IPS-15b (cell line): ENCODE results near the gene GABBR2.
"Not testable (repeated sequence)": the region's sequence is repeated elsewhere in the genome, so short reads cannot be mapped to it uniquely, and the experiment has no call there.

Experiments used
- H3K27me3 ChIP-seq: one replicate; pipeline ENCODE4 v1.6.1; 2013; ENCODE audit warnings: low read length; ENCODE audit not compliant: control insufficient read depth, insufficient read depth
- H3K36me3 ChIP-seq: one replicate; pipeline ENCODE4 v1.6.1; 2013; ENCODE audit warnings: low read length; ENCODE audit not compliant: control insufficient read depth, insufficient read depth
- H3K4me1 ChIP-seq: one replicate; pipeline ENCODE4 v1.6.1; 2013; ENCODE audit warnings: mild to moderate bottlenecking, low read length; ENCODE audit not compliant: control insufficient read depth, insufficient read depth
- H3K4me3 ChIP-seq: one replicate; pipeline ENCODE4 v1.5.1; 2013; ENCODE audit warnings: low read depth, low read length
- H3K9ac ChIP-seq: one replicate; pipeline ENCODE4 v1.6.1; 2013; ENCODE audit warnings: low read depth, mild to moderate bottlenecking, low read length
- H3K9me3 ChIP-seq: one replicate; pipeline ENCODE4 v1.6.1; 2013; ENCODE audit warnings: mild to moderate bottlenecking, low read length; ENCODE audit not compliant: control insufficient read depth, insufficient read depth

The GABBR2 gene

GRCh38 chr9:98514841-98515240, 193.9 kb downstream of the GABBR2 start:
- Histone ChIP-seq H3K4me1 (no peaks in the 10 kb centered on the region), H3K36me3 (no peaks in the 10 kb centered on the region), H3K27me3 (no peaks in the 10 kb centered on the region), H3K9me3 (no peaks in the 10 kb centered on the region), H3K9ac (no peak overlapping the region), H3K4me3 (no peak overlapping the region)

GRCh38 chr9:98508217-98508919, 200.4 kb downstream of the GABBR2 start:
- not testable (repeated sequence) for H3K9me3 ChIP-seq, H3K4me3 ChIP-seq, H3K9ac ChIP-seq, H3K36me3 ChIP-seq, H3K27me3 ChIP-seq
- H3K4me1 ChIP-seq, result peaks cover 12% of the 10 kb centered on the region

DNA sequence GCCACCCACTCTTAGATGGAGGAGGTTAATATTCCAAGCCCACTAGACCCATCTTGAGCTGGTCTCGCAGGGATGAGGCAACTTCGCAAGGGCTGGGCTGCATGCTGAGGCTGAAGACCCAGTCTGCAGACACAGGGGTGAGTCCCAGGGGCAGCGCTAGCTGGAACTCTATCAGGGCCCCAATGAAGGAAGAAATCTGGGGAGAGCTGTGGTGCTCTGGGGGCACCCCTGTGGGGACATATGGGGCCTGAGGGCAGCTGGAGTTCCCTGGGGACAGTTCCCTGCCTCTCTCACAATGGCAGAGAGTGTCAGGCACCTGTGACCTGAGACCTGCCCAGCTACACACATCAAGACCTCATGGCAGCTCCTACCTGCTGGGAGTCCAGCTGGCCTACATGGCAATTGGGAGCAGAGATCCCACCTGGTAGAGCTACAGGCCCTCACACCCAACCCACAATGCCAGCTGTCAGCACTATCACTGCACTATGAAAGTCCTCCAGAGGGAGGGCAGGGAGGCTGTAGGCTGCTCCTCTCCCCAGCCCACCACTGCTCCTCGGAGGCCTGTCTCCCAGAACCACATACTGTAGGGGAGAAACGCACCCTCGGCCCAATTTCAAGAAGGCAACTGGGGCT, 202.2 kb downstream of the GABBR2 start:
- Histone ChIP-seq H3K27me3 (peaks cover 2% of the 10 kb centered on the region), H3K9me3 (peaks cover 8% of the 10 kb centered on the region), H3K4me3 (no peak overlapping the region), H3K9ac (no peak overlapping the region), H3K4me1 (peaks cover 15% of the 10 kb centered on the region), H3K36me3 (no peaks in the 10 kb centered on the region)

- Histone ChIP-seq H3K9me3 (peaks cover 8% of the 10 kb centered on the region), H3K9ac (no peak overlapping the region), H3K4me3 (no peak overlapping the region), H3K4me1 (peaks cover 15% of the 10 kb centered on the region), H3K27me3 (peaks cover 2% of the 10 kb centered on the region), H3K36me3 (no peaks in the 10 kb centered on the region)
Observed at GRCh38 chr9:98504298-98505282, 204.1 kb downstream of the GABBR2 start.

DNA sequence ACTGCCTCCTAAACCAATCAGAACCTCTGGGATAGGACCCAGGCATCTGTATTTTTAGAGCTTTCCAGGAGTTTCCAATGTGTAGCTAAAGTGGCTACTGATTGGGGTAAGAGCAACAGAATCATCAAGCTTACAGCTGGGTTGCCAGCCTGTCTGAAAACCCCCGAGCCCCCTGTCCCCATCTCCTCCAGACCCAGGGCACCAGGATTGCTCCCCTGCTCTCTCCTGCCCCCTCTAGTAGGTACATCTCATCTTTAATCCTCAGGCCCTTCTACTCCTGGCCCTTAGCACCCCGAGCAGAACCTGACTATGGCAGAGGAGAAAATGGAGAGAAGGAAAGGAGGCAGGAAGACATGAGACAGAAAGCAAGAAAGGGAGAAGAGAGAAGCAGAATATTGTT, 204.9 kb downstream of the GABBR2 start:
- Histone ChIP-seq H3K4me1 (peaks cover 15% of the 10 kb centered on the region), H3K9me3 (peaks cover 8% of the 10 kb centered on the region), H3K36me3 (no peaks in the 10 kb centered on the region), H3K4me3 (no peak overlapping the region), H3K27me3 (peaks cover 2% of the 10 kb centered on the region), H3K9ac (no peak overlapping the region)

DNA sequence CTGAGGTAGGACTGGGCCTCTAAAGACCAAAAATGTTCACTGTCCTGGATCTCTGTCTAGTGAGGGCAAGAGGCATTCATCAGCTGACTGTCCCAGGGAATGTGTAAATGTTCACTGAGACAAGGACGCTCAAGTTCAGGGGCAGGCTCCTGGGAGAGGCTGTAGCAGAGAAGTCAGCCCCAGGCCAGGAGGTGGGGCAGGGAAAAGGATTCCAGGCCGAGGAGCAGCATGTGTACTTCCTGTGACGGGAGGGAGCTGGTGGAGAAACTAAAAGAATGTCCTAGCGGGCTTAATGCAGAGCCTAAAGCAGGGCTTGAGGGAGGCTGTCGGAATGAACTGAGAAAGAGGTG, 205.8 kb downstream of the GABBR2 start:
- Histone ChIP-seq H3K9me3 (peaks cover 5% of the 10 kb centered on the region), H3K4me1 (peaks cover 15% of the 10 kb centered on the region), H3K9ac (no peak overlapping the region), H3K36me3 (no peaks in the 10 kb centered on the region), H3K27me3 (peaks cover 2% of the 10 kb centered on the region), H3K4me3 (no peak overlapping the region)

DNA sequence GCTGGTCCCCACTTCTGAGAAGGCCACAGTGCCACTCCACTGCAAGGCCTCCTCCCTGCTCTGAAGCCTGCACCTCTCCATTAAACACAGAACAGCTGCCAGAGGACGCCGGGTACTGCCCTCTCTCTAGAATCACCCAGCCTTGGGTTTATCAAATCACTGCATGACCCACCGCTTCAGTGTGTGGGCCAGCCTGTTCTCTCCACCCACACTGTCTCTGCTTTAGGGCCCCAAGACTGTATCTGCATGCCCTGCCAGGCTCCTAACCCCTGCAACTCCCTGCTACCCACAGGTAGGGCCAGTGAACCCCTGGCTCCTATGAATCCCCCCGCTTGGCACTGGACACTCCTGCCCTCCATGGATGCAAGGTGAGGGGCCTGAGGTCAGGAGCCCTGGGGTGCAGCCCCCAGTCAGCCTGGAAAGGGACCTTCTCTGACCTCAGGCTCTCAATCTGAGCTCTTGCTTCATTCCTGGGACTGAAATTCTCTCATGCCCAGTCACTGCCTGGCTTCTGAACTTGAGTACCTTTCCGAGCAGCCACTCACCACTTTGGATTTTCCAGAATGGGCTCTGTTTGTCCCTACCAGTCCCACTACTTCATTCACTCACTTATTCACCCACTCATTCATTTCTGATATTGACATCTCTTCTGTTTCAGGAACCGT, 206.3 kb downstream of the GABBR2 start:
- H3K36me3 ChIP-seq, result no peaks in the 10 kb centered on the region
- H3K4me3 ChIP-seq, result no peak overlapping the region
- peaks cover 15% of the 10 kb centered on the region for H3K4me1 ChIP-seq
- peaks cover 2% of the 10 kb centered on the region for H3K27me3 ChIP-seq
- peaks cover under 1% of the 10 kb centered on the region for H3K9me3 ChIP-seq
- no peak overlapping the region for H3K9ac ChIP-seq

GRCh38 chr9:98501819-98502218, 206.9 kb downstream of the GABBR2 start:
- Histone ChIP-seq H3K4me3 (no peak overlapping the region), H3K9me3 (no peaks in the 10 kb centered on the region), H3K9ac (no peak overlapping the region)

DNA sequence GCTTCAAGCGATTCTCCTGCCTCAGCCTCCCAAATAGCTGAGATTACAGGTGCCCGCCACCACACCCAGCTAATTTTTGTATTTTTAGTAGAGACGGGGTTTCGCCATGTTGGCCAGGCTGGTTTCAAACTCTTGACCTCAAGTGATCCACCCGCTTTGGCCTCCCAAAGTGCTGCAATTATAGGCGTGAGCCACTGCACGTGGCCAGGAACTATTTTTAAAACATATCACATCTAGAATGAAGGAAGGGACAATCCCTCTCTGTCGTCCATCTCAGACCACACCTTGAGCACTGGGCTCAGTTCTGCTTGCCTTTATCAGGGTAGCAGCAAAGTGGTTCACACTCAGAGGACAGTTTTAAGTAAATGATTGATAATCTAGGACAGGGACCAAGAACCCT, 207.5 kb downstream of the GABBR2 start:
- H3K36me3 ChIP-seq, H3K9me3 ChIP-seq, H3K27me3 ChIP-seq, H3K4me3 ChIP-seq, H3K9ac ChIP-seq: not testable (repeated sequence)
- H3K4me1 ChIP-seq, result peaks cover 15% of the 10 kb centered on the region

More at GRCh38 chr9:98501819-98502218, 206.9 kb downstream of the GABBR2 start:
- Histone ChIP-seq H3K4me1 (peaks cover 15% of the 10 kb centered on the region), H3K27me3 (peaks cover 2% of the 10 kb centered on the region), H3K36me3 (no peaks in the 10 kb centered on the region)

DNA sequence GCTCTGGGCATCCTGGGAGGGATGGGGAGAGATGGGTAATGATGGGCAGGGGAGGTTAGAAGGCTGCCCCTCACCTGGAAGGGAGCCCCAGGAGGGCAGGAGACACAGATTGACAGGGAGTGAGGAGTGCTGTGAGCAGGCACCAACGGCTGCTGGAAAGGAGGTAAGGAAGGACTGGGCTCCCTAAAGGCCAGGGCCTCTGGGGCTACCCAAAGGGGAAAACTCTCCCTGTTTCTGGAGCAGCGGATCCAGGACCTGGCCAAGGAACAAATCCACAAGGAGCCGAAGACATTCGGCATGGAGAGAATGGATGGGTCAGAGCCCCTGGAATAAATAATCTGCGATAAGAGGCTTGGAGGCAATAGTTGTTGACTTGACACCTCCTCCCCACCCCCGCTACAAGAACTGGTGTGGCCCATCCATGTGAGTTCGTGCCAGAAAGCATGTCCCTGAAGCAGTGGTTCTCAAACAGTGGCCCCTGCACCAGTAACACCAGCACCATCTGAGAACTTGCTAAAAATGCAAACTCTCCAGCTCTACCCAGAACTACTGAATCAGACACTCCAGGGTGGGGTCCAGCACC, 208.3 kb downstream of the GABBR2 start:
- H3K4me3 ChIP-seq, result no peak overlapping the region
- H3K36me3 ChIP-seq, result no peaks in the 10 kb centered on the region
- no peak overlapping the region for H3K9ac ChIP-seq
- peaks cover 15% of the 10 kb centered on the region for H3K4me1 ChIP-seq
- H3K9me3 ChIP-seq, result no peaks in the 10 kb centered on the region
- no peaks in the 10 kb centered on the region for H3K27me3 ChIP-seq

DNA sequence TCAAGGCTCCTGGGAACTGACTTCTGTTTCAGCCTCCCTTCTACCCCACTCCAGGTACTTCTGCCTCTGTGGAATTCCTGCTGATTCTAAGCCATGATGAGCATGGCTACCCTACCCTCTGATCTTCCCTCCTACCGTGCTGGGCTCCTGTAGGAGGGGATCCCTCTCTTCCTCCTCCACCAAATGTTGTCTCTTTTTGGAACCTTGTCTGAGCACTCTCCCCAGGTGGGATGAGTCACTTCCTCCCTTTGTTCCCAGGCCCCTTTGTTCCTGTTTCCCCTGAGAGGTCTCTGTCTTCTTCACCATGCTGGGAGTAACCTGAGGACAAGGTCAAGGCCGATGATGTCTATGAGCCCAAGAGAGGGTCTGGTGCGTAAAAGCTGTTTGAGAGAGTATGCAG, 213.2 kb downstream of the GABBR2 start:
- H3K27me3 ChIP-seq, result no peaks in the 10 kb centered on the region
- H3K36me3 ChIP-seq, result no peaks in the 10 kb centered on the region
- no peak overlapping the region for H3K4me3 ChIP-seq
- H3K9me3 ChIP-seq, result no peaks in the 10 kb centered on the region
- H3K4me1 ChIP-seq, result no peaks in the 10 kb centered on the region
- no peak overlapping the region for H3K9ac ChIP-seq
